Measurements from ENCODE around the gene ST3GAL3.

DNA sequence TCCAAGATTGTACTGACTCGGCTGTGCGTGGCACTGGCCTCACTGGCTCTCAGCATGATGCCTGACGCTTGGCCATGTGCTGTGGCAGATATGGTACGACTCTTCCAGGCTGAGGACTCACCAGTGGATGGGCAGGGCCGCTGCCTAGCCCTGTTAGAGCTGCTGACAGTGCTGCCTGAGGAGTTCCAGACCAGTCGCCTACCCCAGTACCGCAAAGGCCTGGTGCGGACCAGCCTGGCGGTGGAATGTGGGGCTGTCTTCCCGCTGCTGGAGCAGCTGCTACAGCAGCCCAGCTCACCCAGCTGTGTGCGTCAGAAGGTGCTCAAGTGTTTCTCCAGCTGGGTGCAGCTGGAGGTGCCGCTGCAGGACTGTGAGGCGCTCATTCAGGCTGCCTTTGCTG is 242.3 kb downstream of the ST3GAL3 start:
- TF ChIP-seq CTCF (conservative IDR thresholded peaks at IDR 0.05) (no peak), EZH2 (IDR thresholded peaks at IDR 0.05; ENCODE audit: low read depth) (no peak)

All from PC-9 (cell line).